Activated CD8-positive, alpha-beta T cell treated with anti-CD3 and anti-CD28 coated beads for 36 hours (primary cell): Measurements from ENCODE around the gene NDUFV2. TPM values are rescaled to one million over a fixed set of nuclear protein-coding genes. Genes with fewer than 3 reads are reported as not detected.

ENCODE experiments used
- ATAC-seq: fragments of 200-7000 bp; cut with Tn5 transposase; one replicate; pipeline ENCODE4 v1.10.0; 2021; ENCODE audit warnings: mild to moderate bottlenecking, moderate library complexity
- CTCF ChIA-PET: fragments of 350-600 bp; sonication (Branson Sonifier 250); formaldehyde crosslinking; loops from one replicate; lab custom pipeline; 2021; ENCODE audit warnings: antibody characterized with exemption; lab: Charles Lee
- POLR2A ChIA-PET: fragments of 350-600 bp; sonication (Branson Sonifier 250); formaldehyde crosslinking; loops from one replicate; lab custom pipeline; 2021; ENCODE audit warnings: antibody characterized with exemption; lab: Charles Lee
- DNase-seq: peaks from one replicate; pipeline ENCODE4 v3.0.0-alpha.2; 2020
- H3K27ac Mint-ChIP-seq: one replicate; pipeline ENCODE4 v1.8.0; 2021; ENCODE audit warnings: mild to moderate bottlenecking, mixed read lengths
- H3K27me3 Mint-ChIP-seq: one replicate; pipeline ENCODE4 v1.8.0; 2021; ENCODE audit warnings: mixed read lengths
- H3K36me3 Mint-ChIP-seq: one replicate; pipeline ENCODE4 v1.8.0; 2021; ENCODE audit warnings: low read depth, mixed read lengths
- H3K4me1 Mint-ChIP-seq: one replicate; pipeline ENCODE4 v1.8.0; 2021; ENCODE audit warnings: low read depth, mixed read lengths
- H3K4me3 Mint-ChIP-seq: one replicate; pipeline ENCODE4 v1.8.0; 2021; ENCODE audit warnings: mild to moderate bottlenecking, moderate library complexity, mixed read lengths
- H3K9me3 Mint-ChIP-seq: one replicate; pipeline ENCODE4 v1.8.0; 2021; ENCODE audit warnings: mixed read lengths
- CTCF ChIP-seq: fragments of 200-600 bp; IDR thresholded peaks from one replicate; pipeline ENCODE4 v1.8.0; 2022; ENCODE audit warnings: antibody characterized with exemption, mild to moderate bottlenecking
- intact Hi-C: fragments of 100-400 bp; cut with micrococcal nuclease; formaldehyde crosslinking; loops from one replicate; pipeline ENCODE4 v1.10.0; 2022
- total RNA-seq, 2 experiments: library from RNA; stranded (reverse); gene quantifications; one replicate each; pipeline ENCODE4 v1.2.3, GENCODE V29; 2021

NDUFV2 gene
- total RNA-seq, 2 experiments from 2014 or later = 324 to 332 TPM

- ChIA-PET POLR2A (no interaction called here), CTCF (no interaction called here)
- H3K27ac Mint-ChIP-seq = no peak overlapping the region
- H3K27me3 Mint-ChIP-seq = no peaks in the 10 kb centered on the region
- peaks cover 1% of the 10 kb centered on the region for H3K9me3 Mint-ChIP-seq
- H3K36me3 Mint-ChIP-seq = no peaks in the 10 kb centered on the region
- H3K4me1 Mint-ChIP-seq = peaks cover 3% of the 10 kb centered on the region
- ATAC-seq (no peak), DNase-seq (no peak)
- no peak overlapping the region for H3K4me3 Mint-ChIP-seq
- no peak for TF ChIP-seq CTCF
- intact Hi-C loops = no loop called here
Measured at GRCh38 chr18:9058406-9058805, 44.1 kb upstream of the NDUFV2 start.

GRCh38 chr18:9062418-9062751 is 40.1 kb upstream of the NDUFV2 start:
- Mint-ChIP-seq H3K9me3 (no peaks in the 10 kb centered on the region), H3K36me3 (no peaks in the 10 kb centered on the region), H3K27ac (no peak overlapping the region), H3K4me1 (peaks cover 13% of the 10 kb centered on the region), H3K27me3 (no peaks in the 10 kb centered on the region), H3K4me3 (no peak overlapping the region)
- POLR2A ChIA-PET = no interaction called here
- DNase-seq = no peak
- intact Hi-C loops = no loop called here
- CTCF ChIA-PET = interaction anchor here (0.6 to 1.5 kb wide), 4 partner anchors 8 to 454 kb away, joined by 3 to 6 read pairs (median 3); no protein-coding TSS in a partner anchor
- ATAC-seq = no peak
- no peak for TF ChIP-seq CTCF

- Mint-ChIP-seq H3K9me3 (no peaks in the 10 kb centered on the region), H3K4me3 (no peak overlapping the region), H3K36me3 (no peaks in the 10 kb centered on the region), H3K27me3 (no peaks in the 10 kb centered on the region), H3K4me1 (peaks cover 23% of the 10 kb centered on the region), H3K27ac (no peak overlapping the region)
- intact Hi-C loops = no loop called here
- CTCF ChIA-PET = interaction anchor here (1.2 kb wide), 1 partner anchor 78 kb away, joined by 3 read pairs; no protein-coding TSS in a partner anchor
- no peak for DNase-seq
- ATAC-seq = no peak
- no peak for TF ChIP-seq CTCF
- POLR2A ChIA-PET = interaction anchor here (0.7 to 1.2 kb wide), 3 partner anchors 37 to 265 kb away, joined by 3 to 5 read pairs (median 3); no protein-coding TSS in a partner anchor
Measured at GRCh38 chr18:9065864-9066263, 36.6 kb upstream of the NDUFV2 start.

- Mint-ChIP-seq H3K9me3 (no peaks in the 10 kb centered on the region), H3K4me3 (no peak overlapping the region), H3K4me1 (peaks cover 23% of the 10 kb centered on the region), H3K27ac (peak overlapping the region; percentile 67), H3K27me3 (no peaks in the 10 kb centered on the region), H3K36me3 (no peaks in the 10 kb centered on the region)
- no peak for ATAC-seq
- CTCF ChIA-PET = interaction anchor here (1.2 kb wide), 1 partner anchor 78 kb away, joined by 3 read pairs; no protein-coding TSS in a partner anchor
- intact Hi-C loops = no loop called here
- POLR2A ChIA-PET = interaction anchor here (1.2 kb wide), 2 partner anchors 37 to 82 kb away, joined by 4 to 5 read pairs; no protein-coding TSS in a partner anchor
- DNase-seq = no peak
- TF ChIP-seq CTCF = no peak
Measured at GRCh38 chr18:9066358-9066757, 36.1 kb upstream of the NDUFV2 start.

GRCh38 chr18:9066817-9067306 is 35.6 kb upstream of the NDUFV2 start:
- peak; percentile 87 for ATAC-seq
- TF ChIP-seq CTCF = no peak
- ChIA-PET CTCF (no interaction called here), POLR2A (interaction anchor here (1.2 kb wide), 2 partner anchors 36 to 81 kb away, joined by 4 to 5 read pairs; no protein-coding TSS in a partner anchor)
- no peaks in the 10 kb centered on the region for H3K36me3 Mint-ChIP-seq
- peaks cover 23% of the 10 kb centered on the region for H3K4me1 Mint-ChIP-seq
- intact Hi-C loops = no loop called here
- H3K4me3 Mint-ChIP-seq = no peak overlapping the region
- no peaks in the 10 kb centered on the region for H3K9me3 Mint-ChIP-seq
- no peaks in the 10 kb centered on the region for H3K27me3 Mint-ChIP-seq
- H3K27ac Mint-ChIP-seq = peak overlapping the region; percentile 67
- no peak for DNase-seq
